HepG2 (cell line): Measurements from ENCODE around the gene PLCB4. TPM values are rescaled to one million over a fixed set of nuclear protein-coding genes. Genes with fewer than 3 reads are reported as not detected.
A peak's percentile ranks its signal among the peaks of the same experiment; 100 is the strongest.

ENCODE experiments used
- ATAC-seq: fragments of 200-7000 bp; cut with Tn5 transposase; 3 replicates; pipeline ENCODE4 v1.9.1; 2020; ENCODE audit warnings: mild to moderate bottlenecking, moderate library complexity
- BruUV-seq: library from RNA; stranded (reverse); fragments of 400-500 nt; replicated peaks from 2 replicates; lab custom pipeline; 2021; lab: Mats Ljungman, UMichigan
- CTCF ChIA-PET: fragments of 300-600 bp; formaldehyde crosslinking; extraction: SDS; loops from one replicate; lab custom pipeline; 2021; ENCODE audit warnings: low total read pairs, inconsistent platforms, low intra/inter-chr PET ratio; lab: Yijun Ruan, JAX
- POLR2A ChIA-PET: fragments of 350-600 bp; sonication (Branson Sonifier 250); formaldehyde crosslinking; loops from one replicate; lab custom pipeline; 2020; ENCODE audit warnings: antibody characterized with exemption, inconsistent platforms; lab: Yijun Ruan, JAX
- DNase-seq: peaks from one replicate; pipeline ENCODE4 v3.0.0-alpha.2; 2015; ENCODE audit warnings: low spot score
- FAIRE-seq: peaks from 3 replicates; lab custom pipeline; 2011; peaks lifted over from hg19 to GRCh38; lab: Jason Lieb, UNC
- H2AFZ ChIP-seq: one replicate; pipeline ENCODE4 v1.6.1; 2011; ENCODE audit warnings: low read length, inconsistent platforms
- H3K27ac ChIP-seq: fragments of 300-600 bp; 3 replicates; pipeline ENCODE4 v1.8.0; 2011; ENCODE audit warnings: mixed run types, mild to moderate bottlenecking, mixed read lengths, low read length, inconsistent platforms; ENCODE audit not compliant: insufficient read depth; ENCODE audit errors: extremely low read length
- H3K27me3 ChIP-seq, 2 experiments: fragments of 200-600 bp in 1 of 2; 2 replicates in 1 of 2; 3 replicates in 1 of 2; pipeline versions ENCODE4 v1.6.0 to v1.8.0; 2011; ENCODE audit warnings: low read length in 2 of 2, mild to moderate bottlenecking in 2 of 2, moderate library complexity in 2 of 2, inconsistent platforms in 1 of 2; ENCODE audit not compliant: insufficient read depth in 2 of 2, control insufficient read depth in 1 of 2
- H3K36me3 ChIP-seq, 2 experiments: fragments of 200-600 bp in 1 of 2; replicated peaks in 1 of 2; 2 replicates in 1 of 2; 3 replicates in 1 of 2; pipeline versions ENCODE4 v1.5.1 to v1.8.0; 2011; ENCODE audit warnings: low read length in 2 of 2, inconsistent platforms in 1 of 2; ENCODE audit not compliant: insufficient read depth in 2 of 2, control insufficient read depth in 1 of 2
- H3K4me1 ChIP-seq: 2 replicates; pipeline ENCODE4 v1.5.1; 2012; ENCODE audit warnings: low read length, inconsistent platforms; ENCODE audit not compliant: insufficient read depth
- H3K4me2 ChIP-seq: 2 replicates; pipeline ENCODE4 v1.6.0; 2011; ENCODE audit warnings: low read depth, low read length, inconsistent platforms
- H3K4me3 ChIP-seq, 3 experiments: fragments of 200-600 bp in 1 of 3; sonication (generic), shearing (Covaris generic) in 1 of 3; replicated peaks in 1 of 3; 2 replicates each; pipeline ENCODE4 v1.5.1; 2011 to 2016; ENCODE audit warnings: low read length in 3 of 3, inconsistent platforms in 2 of 3, low read depth in 2 of 3, mild to moderate bottlenecking in 2 of 3, control low read depth in 1 of 3, mixed read lengths in 1 of 3; ENCODE audit not compliant: insufficient read depth in 1 of 3
- H3K79me2 ChIP-seq: one replicate; pipeline ENCODE4 v1.6.1; 2011; ENCODE audit warnings: low read length, inconsistent platforms; ENCODE audit not compliant: insufficient read depth
- H3K9ac ChIP-seq: 2 replicates; pipeline ENCODE4 v1.6.0; 2011; ENCODE audit warnings: mild to moderate bottlenecking, low read depth, low read length, inconsistent platforms; ENCODE audit not compliant: insufficient read depth
- H3K9me3 ChIP-seq: 2 replicates; pipeline ENCODE4 v1.5.1; 2012; ENCODE audit warnings: mild to moderate bottlenecking, low read length
- H4K20me1 ChIP-seq: 2 replicates; pipeline ENCODE4 v1.6.0; 2011; ENCODE audit warnings: inconsistent platforms, mild to moderate bottlenecking, low read length, moderate library complexity; ENCODE audit not compliant: insufficient read depth
- CEBPB ChIP-seq: IDR thresholded peaks from 2 replicates; pipeline ENCODE4 v1.6.1; 2011; ENCODE audit warnings: low read depth, low read length, improper control_type of control experiment, borderline replicate concordance
- HNRNPK ChIP-seq: fragments of 200-400 bp; formaldehyde crosslinking; IDR thresholded peaks from 2 replicates; pipeline ENCODE4 v1.6.1; 2018; ENCODE audit warnings: low read length, low read depth, moderate library complexity, mild to moderate bottlenecking; ENCODE audit not compliant: poor library complexity, severe bottlenecking
- KMT2A ChIP-seq: sonication (generic); formaldehyde crosslinking; IDR thresholded peaks from 2 replicates; pipeline ENCODE4 v1.4.0; 2020; ENCODE audit warnings: missing genetic modification reagents
- MED13 ChIP-seq: sonication (generic); formaldehyde crosslinking; IDR thresholded peaks from 2 replicates; pipeline ENCODE4 v1.5.0; 2020; ENCODE audit warnings: missing genetic modification reagents
- RERE ChIP-seq: IDR thresholded peaks from 2 replicates; pipeline ENCODE4 v1.6.1; 2016; ENCODE audit warnings: low read depth, missing genetic modification reagents, missing compliant biosample characterization
- SIN3B ChIP-seq: fragments of 150-350 bp; IDR thresholded peaks from 2 replicates; pipeline ENCODE4 v1.6.1; 2014; ENCODE audit warnings: low read length
- ZNF367 ChIP-seq: sonication (generic); formaldehyde crosslinking; IDR thresholded peaks from 2 replicates; pipeline ENCODE4 v1.4.0; 2020; ENCODE audit warnings: missing genetic modification reagents, borderline replicate concordance
- ZNF891 ChIP-seq: sonication (generic); formaldehyde crosslinking; IDR thresholded peaks from 2 replicates; pipeline ENCODE4 v1.5.0; 2020; ENCODE audit warnings: mild to moderate bottlenecking, missing genetic modification reagents
- WGBS: methylation state at CpG from one replicate; pipeline ENCODE4 v1.1.6; 2017; ENCODE audit warnings: low lambda C conversion rate; 5-methylcytosine and 5-hydroxymethylcytosine counted together
- in situ Hi-C: cut with HindIII; loops from 2 replicates; pipeline ENCODE4 v1.10.0; 2017; ENCODE audit warnings: low pct_unique_long_range_greater_than_20kb; ENCODE audit not compliant: extremely low pct_ligation_motif_present
- intact Hi-C: fragments of 100-400 bp; cut with micrococcal nuclease; formaldehyde crosslinking; loops from one replicate; pipeline ENCODE4 v1.10.0; 2022; ENCODE audit not compliant: unreplicated experiment
- polyA plus RNA-seq, 8 experiments: library from polyadenylated mRNA; depleted of rRNA in 3 of 8; stranded (reverse) in 7 of 8; unstranded in 1 of 8; fragments of >200 nt; fragmentation: Illumina TruSeq in 4 of 8; extraction: Trizol in 4 of 8; gene quantifications; 2 replicates each; pipeline versions ENCODE4 v1.2.1 to v1.2.3, GENCODE V29; 2011 to 2016; ENCODE audit warnings: low read depth in 4 of 8, missing spikeins in 1 of 8, mixed read lengths in 1 of 8; ENCODE audit not compliant: insufficient read depth in 1 of 8
- total RNA-seq, 5 experiments: library from RNA; depleted of rRNA; stranded (reverse); fragments of >200 nt; fragmentation: Illumina TruSeq; extraction: Trizol; gene quantifications; 2 replicates each; pipeline ENCODE4 v1.2.3, GENCODE V29; 2016; ENCODE audit warnings: low read depth in 1 of 5

PLCB4 gene
- total and polyA plus RNA-seq, 2 of the 13 experiments (the other 11 are each of a cell fraction or from before 2014, with no cell fraction given), result 0.01 TPM; not detected in 1

GRCh38 chr20:9388813-9389161 is 319.9 kb downstream of the PLCB4 start:
- H3K27me3 ChIP-seq, result peaks cover 0 to 6% of the 10 kb centered on the region in 2 experiments; a peak in 1 of 5 replicates
- no peak overlapping the region for H3K4me2 ChIP-seq
- ChIA-PET CTCF (no interaction called here), POLR2A (no interaction called here)
- H3K4me3 ChIP-seq, result no peak overlapping the region
- H3K36me3 ChIP-seq, result no peaks in the 10 kb centered on the region
- H3K4me1 ChIP-seq, result no peaks in the 10 kb centered on the region
- TF ChIP-seq MED13 (CRISPR knock-in tag) (no peak), CEBPB (peak; percentile 71; the same call in 1 of the 2 replicates), ZNF891 (CRISPR knock-in tag) (no peak)
- no peak overlapping the region for H3K9ac ChIP-seq
- H3K27ac ChIP-seq, result no peak overlapping the region
- no peaks in the 10 kb centered on the region for H3K79me2 ChIP-seq
- H2AFZ ChIP-seq, result no peak overlapping the region
- H4K20me1 ChIP-seq, result no peaks in the 10 kb centered on the region
- no peak for ATAC-seq
- intact Hi-C loops, result no loop called here
- WGBS, result 40% methylated on average over 2 of the region's 2 CpGs
- no peak for DNase-seq
- in situ Hi-C loops, result no loop called here
- no TSS peak for BruUV-seq
- H3K9me3 ChIP-seq, result peaks cover 4% of the 10 kb centered on the region; the same call in 1 of the 2 replicates
- no peak for FAIRE-seq

DNA sequence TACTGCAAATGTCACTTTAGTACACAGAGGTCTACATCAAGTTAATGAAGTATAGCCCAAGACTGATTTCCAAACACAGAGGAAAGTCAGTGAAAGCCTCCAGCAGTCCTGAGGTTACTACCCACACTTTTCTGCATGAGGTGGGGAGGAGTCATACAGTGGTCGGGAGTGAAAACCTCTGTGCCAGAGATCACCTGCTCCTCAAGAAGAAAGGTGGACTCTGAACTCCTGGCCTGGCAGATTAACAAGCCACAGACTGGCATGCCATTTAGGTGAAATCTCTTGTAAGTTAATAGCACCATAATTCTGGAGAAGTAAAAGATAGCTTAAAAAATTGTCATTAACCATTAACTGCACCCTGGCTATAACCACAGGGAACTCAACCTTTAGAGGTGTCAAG is 320.5 kb downstream of the PLCB4 start:
- H3K27ac ChIP-seq, result no peak overlapping the region
- no peaks in the 10 kb centered on the region for H3K4me1 ChIP-seq
- no TSS peak for BruUV-seq
- no peak overlapping the region for H3K4me3 ChIP-seq
- FAIRE-seq, result no peak
- no peak overlapping the region for H3K9ac ChIP-seq
- no peak overlapping the region for H2AFZ ChIP-seq
- in situ Hi-C loops (no loop called here), intact Hi-C loops (no loop called here)
- POLR2A ChIA-PET, result no interaction called here
- ATAC-seq, result no peak
- CTCF ChIA-PET, result no interaction called here
- H3K36me3 ChIP-seq, result no peaks in the 10 kb centered on the region
- TF ChIP-seq KMT2A (CRISPR knock-in tag) (no peak), HNRNPK (no peak), RERE (CRISPR knock-in tag) (no peak), SIN3B (no peak), ZNF367 (CRISPR knock-in tag) (no peak)
- 0% methylated on average over 1 of the region's 1 CpG for WGBS
- H4K20me1 ChIP-seq, result no peaks in the 10 kb centered on the region
- H3K79me2 ChIP-seq, result no peaks in the 10 kb centered on the region
- peaks cover 4% of the 10 kb centered on the region; the same call in 1 of the 2 replicates for H3K9me3 ChIP-seq
- H3K4me2 ChIP-seq, result no peak overlapping the region
- no peak for DNase-seq
- H3K27me3 ChIP-seq, result peaks cover 0 to 6% of the 10 kb centered on the region in 2 experiments; a peak in 1 of 5 replicates
